ENCODE measurements around the gene MYL5. TPM values are rescaled to one million over a fixed set of nuclear protein-coding genes. Genes with fewer than 3 reads are reported as not detected.

The MYL5 gene
- total and polyA plus RNA-seq, 10 of the 15 experiments (the other 5 are each of a cell fraction or from before 2014, with no cell fraction given), result 1.2 to 13.8 (median 7.1) TPM

- Histone ChIP-seq H3K36me3 (ENCODE audit: control insufficient read depth in 2 of 2, insufficient read depth in 2 of 2, low read length in 1 of 2) (no peaks in the 10 kb centered on the region), H3K9me3 (replicated peaks; ENCODE audit: control insufficient read depth, insufficient read depth, low read length) (no peaks in the 10 kb centered on the region; the same call in 2 of the 3 replicates), H3K27ac (ENCODE audit: control insufficient read depth, insufficient read depth) (no peak overlapping the region), H3K4me1 (ENCODE audit: control insufficient read depth, insufficient read depth, low read length) (no peaks in the 10 kb centered on the region), H3K27me3 (replicated peaks in 1 of 2; ENCODE audit: control insufficient read depth in 2 of 2, insufficient read depth in 2 of 2, low read length in 1 of 2) (no peaks in the 10 kb centered on the region), H3K4me2 (ENCODE audit: control insufficient read depth, insufficient read depth) (no peak overlapping the region), H3K4me3 (no peak overlapping the region), H3K79me2 (ENCODE audit: control insufficient read depth, insufficient read depth, low read length) (peaks cover 3% of the 10 kb centered on the region), H3K9ac (ENCODE audit: control insufficient read depth, insufficient read depth, low read length) (no peak overlapping the region), H2AFZ (ENCODE audit: control insufficient read depth, low read depth, low read length) (no peak overlapping the region), H4K20me1 (ENCODE audit: control insufficient read depth, insufficient read depth) (no peaks in the 10 kb centered on the region)
- in situ Hi-C loops (cut with MboI), result no loop called here
- SMC1A ChIA-PET (ENCODE audit: uncharacterized antibody, unreplicated experiment), result no interaction called here
- POLR2A ChIA-PET, result no interaction called here
- WGBS (ENCODE audit: insufficient coverage, insufficient replicate concordance, low lambda C conversion rate, missing lambda C conversion rate), result 51% methylated on average over 10 of the region's 10 CpGs
- intact Hi-C loops (cut with micrococcal nuclease; ENCODE audit: unreplicated experiment), result no loop called here
- BruUV-seq (replicated peaks), result no TSS peak
- CTCF ChIA-PET, result no interaction called here
- DNase-seq (ENCODE audit: low read depth, low spot score) (no peak), ATAC-seq (no peak), FAIRE-seq (no peak)
- TF ChIP-seq PML (IDR thresholded peaks at IDR 0.05; ENCODE audit: low read length), result no peak
- no peak for TF ChIP-seq SUPT20H (IDR thresholded peaks at IDR 0.05; ENCODE audit: borderline replicate concordance, control insufficient read depth, low read depth, low read length)
- RAD21 ChIA-PET (ENCODE audit: unreplicated experiment), result no interaction called here
These were observed 13.9 kb upstream of the MYL5 start for GRCh38 chr4:660401-660800.

GRCh38 chr4:661231-661630 lies 13.1 kb upstream of the MYL5 start:
- FAIRE-seq (no peak), DNase-seq (ENCODE audit: low read depth, low spot score) (no peak), ATAC-seq (no peak)
- peaks cover 3% of the 10 kb centered on the region for H3K79me2 ChIP-seq (ENCODE audit: control insufficient read depth, insufficient read depth, low read length)
- no peak overlapping the region for H2AFZ ChIP-seq (ENCODE audit: control insufficient read depth, low read depth, low read length)
- in situ Hi-C loops (cut with MboI) (no loop called here), intact Hi-C loops (cut with micrococcal nuclease; ENCODE audit: unreplicated experiment) (no loop called here)
- WGBS (ENCODE audit: insufficient coverage, insufficient replicate concordance, low lambda C conversion rate, missing lambda C conversion rate), result 13% methylated on average over 3 of the region's 3 CpGs
- no peaks in the 10 kb centered on the region; the same call in 2 of the 3 replicates for H3K9me3 ChIP-seq (replicated peaks; ENCODE audit: control insufficient read depth, insufficient read depth, low read length)
- no peak overlapping the region for H3K27ac ChIP-seq (ENCODE audit: control insufficient read depth, insufficient read depth)
- ChIA-PET POLR2A (no interaction called here), CTCF (no interaction called here), RAD21 (ENCODE audit: unreplicated experiment) (no interaction called here), SMC1A (ENCODE audit: uncharacterized antibody, unreplicated experiment) (no interaction called here)
- H3K9ac ChIP-seq (ENCODE audit: control insufficient read depth, insufficient read depth, low read length), result no peak overlapping the region
- no peak overlapping the region for H3K4me3 ChIP-seq
- no peaks in the 10 kb centered on the region for H3K27me3 ChIP-seq (replicated peaks in 1 of 2; ENCODE audit: control insufficient read depth in 2 of 2, insufficient read depth in 2 of 2, low read length in 1 of 2)
- no TSS peak for BruUV-seq (replicated peaks)
- no peaks in the 10 kb centered on the region for H3K36me3 ChIP-seq (ENCODE audit: control insufficient read depth in 2 of 2, insufficient read depth in 2 of 2, low read length in 1 of 2)
- H4K20me1 ChIP-seq (ENCODE audit: control insufficient read depth, insufficient read depth), result no peaks in the 10 kb centered on the region
- H3K4me1 ChIP-seq (ENCODE audit: control insufficient read depth, insufficient read depth, low read length), result no peaks in the 10 kb centered on the region
- no peak overlapping the region for H3K4me2 ChIP-seq (ENCODE audit: control insufficient read depth, insufficient read depth)
- TF ChIP-seq ZNF274 (IDR thresholded peaks at IDR 0.05; ENCODE audit: insufficient read depth, insufficient read length) (no peak), ZNF592 (IDR thresholded peaks at IDR 0.05) (no peak), NFYB (IDR thresholded peaks at IDR 0.05; ENCODE audit: insufficient read depth, low read depth, low read length) (no peak), YBX1 (IDR thresholded peaks at IDR 0.05) (no peak), RBBP5 (conservative IDR thresholded peaks at IDR 0.05) (no peak), RAD21 (IDR thresholded peaks at IDR 0.05; ENCODE audit: insufficient read depth, low read depth, low read length) (no peak), SREBF2 (IDR thresholded peaks at IDR 0.05; ENCODE audit: low read length) (no peak), MTA2 (IDR thresholded peaks at IDR 0.05; ENCODE audit: low read depth) (no peak), PAX8 (IDR thresholded peaks at IDR 0.05) (no peak), NR2C2 (IDR thresholded peaks at IDR 0.05; ENCODE audit: borderline replicate concordance, control insufficient read depth, insufficient read length, low read depth) (no peak), PKNOX1 (IDR thresholded peaks at IDR 0.05) (no peak), E2F4 (IDR thresholded peaks at IDR 0.05; ENCODE audit: low read depth, low read length) (no peak)

Measured in GM12878 (cell line).